WTC11 (cell line): ENCODE measurements around the gene CMTM1. TPM values are rescaled to one million over a fixed set of nuclear protein-coding genes. Genes with fewer than 3 reads are reported as not detected.

Experiments
- ATAC-seq: fragments of 200-7000 bp; cut with Tn5 transposase; 2 replicates; pipeline ENCODE4 v1.10.0; 2021; ENCODE audit warnings: mild to moderate bottlenecking, moderate library complexity
- CTCF ChIA-PET: fragments of 300-600 bp; sonication (Branson Sonifier 250); formaldehyde crosslinking; loops from one replicate; lab custom pipeline; 2021; ENCODE audit warnings: antibody characterized with exemption; lab: Charles Lee
- POLR2A ChIA-PET: fragments of 350-600 bp; sonication (Branson Sonifier 250); formaldehyde crosslinking; loops from one replicate; lab custom pipeline; 2021; ENCODE audit warnings: antibody characterized with exemption; lab: Charles Lee
- DNase-seq: peaks from one replicate; pipeline ENCODE4 v3.0.0; 2021; ENCODE audit warnings: low spot score
- H3K27ac Mint-ChIP-seq: 2 replicates; pipeline ENCODE4 v1.8.0; 2021; ENCODE audit warnings: mixed read lengths
- H3K27me3 Mint-ChIP-seq: 2 replicates; pipeline ENCODE4 v1.8.0; 2021; ENCODE audit warnings: low read depth, mild to moderate bottlenecking, moderate library complexity, mixed read lengths
- H3K36me3 Mint-ChIP-seq: 2 replicates; pipeline ENCODE4 v1.8.0; 2021; ENCODE audit warnings: mixed read lengths
- H3K4me1 Mint-ChIP-seq: 2 replicates; pipeline ENCODE4 v1.8.0; 2022; ENCODE audit warnings: mixed read lengths
- H3K4me3 Mint-ChIP-seq: 2 replicates; pipeline ENCODE4 v1.8.0; 2021; ENCODE audit warnings: mild to moderate bottlenecking, moderate library complexity, mixed read lengths
- H3K9me3 Mint-ChIP-seq: 2 replicates; pipeline ENCODE4 v1.8.0; 2021; ENCODE audit warnings: mixed read lengths
- AR ChIP-seq: fragments of 250-450 bp; sonication (Bioruptor Pico); IDR thresholded peaks from 2 replicates; pipeline ENCODE4 v1.9.0; 2021; ENCODE audit warnings: mild to moderate bottlenecking
- FOXP1 ChIP-seq: sonication (generic); formaldehyde crosslinking; IDR thresholded peaks from 2 replicates; pipeline ENCODE4 v1.8.0; 2022; ENCODE audit warnings: missing genetic modification reagents, mild to moderate bottlenecking, moderate library complexity, borderline replicate concordance
- GRHL2 ChIP-seq: fragments of 250-450 bp; sonication (Bioruptor Pico); IDR thresholded peaks from 2 replicates; pipeline ENCODE4 v1.8.0; 2022; ENCODE audit warnings: mild to moderate bottlenecking, moderate library complexity; ENCODE audit not compliant: insufficient replicate concordance, severe bottlenecking
- HMGA2 ChIP-seq: fragments of 250-450 bp; sonication (Bioruptor Pico); IDR thresholded peaks from 2 replicates; pipeline ENCODE4 v1.4.0; 2021; ENCODE audit warnings: mild to moderate bottlenecking, moderate library complexity
- IRF2 ChIP-seq: sonication (generic); formaldehyde crosslinking; IDR thresholded peaks from 2 replicates; pipeline ENCODE4 v1.8.0; 2022; ENCODE audit warnings: low read depth, missing genetic modification reagents, borderline replicate concordance
- JAZF1 ChIP-seq: fragments of 250-450 bp; sonication (Bioruptor Pico); IDR thresholded peaks from 2 replicates; pipeline ENCODE4 v1.9.0; 2021; ENCODE audit warnings: moderate library complexity, mild to moderate bottlenecking, inconsistent platforms
- MAX ChIP-seq: sonication (generic); formaldehyde crosslinking; IDR thresholded peaks from 2 replicates; pipeline ENCODE4 v1.8.0; 2022; ENCODE audit warnings: mild to moderate bottlenecking, missing genetic modification reagents
- NFYB ChIP-seq: sonication (generic); formaldehyde crosslinking; conservative IDR thresholded peaks from 2 replicates; pipeline ENCODE4 v1.8.0; 2022; ENCODE audit warnings: low read depth, missing genetic modification reagents
- OVOL2 ChIP-seq: fragments of 250-450 bp; sonication (Bioruptor Pico); IDR thresholded peaks from 2 replicates; pipeline ENCODE4 v1.9.0; 2021; ENCODE audit warnings: mild to moderate bottlenecking, borderline replicate concordance
- PRRX2 ChIP-seq: fragments of 250-450 bp; sonication (Bioruptor Pico); IDR thresholded peaks from 2 replicates; pipeline ENCODE4 v1.8.0; 2021; ENCODE audit warnings: mild to moderate bottlenecking
- SMAD4 ChIP-seq: sonication (generic); formaldehyde crosslinking; IDR thresholded peaks from 2 replicates; pipeline ENCODE4 v1.8.0; 2022; ENCODE audit warnings: mild to moderate bottlenecking, missing genetic modification reagents
- ZBTB21 ChIP-seq: sonication (generic); formaldehyde crosslinking; IDR thresholded peaks from 2 replicates; pipeline ENCODE4 v1.8.1; 2023; ENCODE audit warnings: mild to moderate bottlenecking, missing genetic modification reagents, borderline replicate concordance
- ZNF317 ChIP-seq: sonication (generic); formaldehyde crosslinking; IDR thresholded peaks from 2 replicates; pipeline ENCODE4 v1.8.1; 2023; ENCODE audit warnings: low read depth, mild to moderate bottlenecking, moderate library complexity, missing genetic modification reagents, borderline replicate concordance
- ZNF671 ChIP-seq: fragments of 250-450 bp; sonication (Bioruptor Pico); IDR thresholded peaks from 2 replicates; pipeline ENCODE4 v1.8.0; 2021; ENCODE audit warnings: mild to moderate bottlenecking
- total RNA-seq: library from RNA; stranded (reverse); gene quantifications from 3 replicates; pipeline ENCODE4 v1.2.3, GENCODE V29; 2021
- TF ChIP-seq, protein P1 (sequence below): sonication (generic); formaldehyde crosslinking; IDR thresholded peaks from 2 replicates; pipeline ENCODE4 v1.8.0; 2023; ENCODE audit warnings: mild to moderate bottlenecking, missing genetic modification reagents
- TF ChIP-seq, protein P2 (sequence below): sonication (generic); formaldehyde crosslinking; IDR thresholded peaks from 2 replicates; pipeline ENCODE4 v1.8.1; 2022; ENCODE audit warnings: missing genetic modification reagents, borderline replicate concordance
- TF ChIP-seq, protein P3 (sequence below): sonication (generic); formaldehyde crosslinking; IDR thresholded peaks from 2 replicates; pipeline ENCODE4 v1.8.1; 2023; ENCODE audit warnings: mild to moderate bottlenecking, missing genetic modification reagents, borderline replicate concordance
- TF ChIP-seq, protein P4 (sequence below): sonication (generic); formaldehyde crosslinking; conservative IDR thresholded peaks from 2 replicates; pipeline ENCODE4 v1.8.1; 2023; ENCODE audit warnings: mild to moderate bottlenecking, low read depth, missing genetic modification reagents, moderate library complexity

The CMTM1 gene
- total RNA-seq, 1 experiment from 2014 or later, result 1.6 TPM

GRCh38 chr16:66591018-66591417 lies 24.8 kb downstream of the CMTM1 start:
- Mint-ChIP-seq H3K4me1 (peaks cover 12% of the 10 kb centered on the region), H3K27me3 (no peaks in the 10 kb centered on the region), H3K4me3 (no peak overlapping the region), H3K9me3 (no peaks in the 10 kb centered on the region), H3K36me3 (no peaks in the 10 kb centered on the region), H3K27ac (no peak overlapping the region)
- DNase-seq (no peak), ATAC-seq (no peak)
- TF ChIP-seq HMGA2 (CRISPR knock-in tag) (no peak), MAX (no peak), NFYB (CRISPR knock-in tag) (no peak), OVOL2 (CRISPR knock-in tag) (no peak), IRF2 (CRISPR knock-in tag) (no peak)
- TF ChIP-seq, protein P1, sequence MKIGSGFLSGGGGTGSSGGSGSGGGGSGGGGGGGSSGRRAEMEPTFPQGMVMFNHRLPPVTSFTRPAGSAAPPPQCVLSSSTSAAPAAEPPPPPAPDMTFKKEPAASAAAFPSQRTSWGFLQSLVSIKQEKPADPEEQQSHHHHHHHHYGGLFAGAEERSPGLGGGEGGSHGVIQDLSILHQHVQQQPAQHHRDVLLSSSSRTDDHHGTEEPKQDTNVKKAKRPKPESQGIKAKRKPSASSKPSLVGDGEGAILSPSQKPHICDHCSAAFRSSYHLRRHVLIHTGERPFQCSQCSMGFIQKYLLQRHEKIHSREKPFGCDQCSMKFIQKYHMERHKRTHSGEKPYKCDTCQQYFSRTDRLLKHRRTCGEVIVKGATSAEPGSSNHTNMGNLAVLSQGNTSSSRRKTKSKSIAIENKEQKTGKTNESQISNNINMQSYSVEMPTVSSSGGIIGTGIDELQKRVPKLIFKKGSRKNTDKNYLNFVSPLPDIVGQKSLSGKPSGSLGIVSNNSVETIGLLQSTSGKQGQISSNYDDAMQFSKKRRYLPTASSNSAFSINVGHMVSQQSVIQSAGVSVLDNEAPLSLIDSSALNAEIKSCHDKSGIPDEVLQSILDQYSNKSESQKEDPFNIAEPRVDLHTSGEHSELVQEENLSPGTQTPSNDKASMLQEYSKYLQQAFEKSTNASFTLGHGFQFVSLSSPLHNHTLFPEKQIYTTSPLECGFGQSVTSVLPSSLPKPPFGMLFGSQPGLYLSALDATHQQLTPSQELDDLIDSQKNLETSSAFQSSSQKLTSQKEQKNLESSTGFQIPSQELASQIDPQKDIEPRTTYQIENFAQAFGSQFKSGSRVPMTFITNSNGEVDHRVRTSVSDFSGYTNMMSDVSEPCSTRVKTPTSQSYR (CRISPR knock-in tag), result no peak
- POLR2A ChIA-PET, result no interaction called here
- CTCF ChIA-PET, result interaction anchor here (1.1 kb wide), 1 partner anchor 185 kb away, joined by 3 read pairs; no protein-coding TSS in a partner anchor

- no peaks in the 10 kb centered on the region for H3K9me3 Mint-ChIP-seq
- CTCF ChIA-PET, result no interaction called here
- TF ChIP-seq AR (CRISPR knock-in tag), result no peak
- TF ChIP-seq, protein P2, sequence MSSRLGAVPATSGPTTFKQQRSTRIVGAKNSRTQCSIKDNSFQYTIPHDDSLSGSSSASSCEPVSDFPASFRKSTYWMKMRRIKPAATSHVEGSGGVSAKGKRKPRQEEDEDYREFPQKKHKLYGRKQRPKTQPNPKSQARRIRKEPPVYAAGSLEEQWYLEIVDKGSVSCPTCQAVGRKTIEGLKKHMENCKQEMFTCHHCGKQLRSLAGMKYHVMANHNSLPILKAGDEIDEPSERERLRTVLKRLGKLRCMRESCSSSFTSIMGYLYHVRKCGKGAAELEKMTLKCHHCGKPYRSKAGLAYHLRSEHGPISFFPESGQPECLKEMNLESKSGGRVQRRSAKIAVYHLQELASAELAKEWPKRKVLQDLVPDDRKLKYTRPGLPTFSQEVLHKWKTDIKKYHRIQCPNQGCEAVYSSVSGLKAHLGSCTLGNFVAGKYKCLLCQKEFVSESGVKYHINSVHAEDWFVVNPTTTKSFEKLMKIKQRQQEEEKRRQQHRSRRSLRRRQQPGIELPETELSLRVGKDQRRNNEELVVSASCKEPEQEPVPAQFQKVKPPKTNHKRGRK, result no peak
- TF ChIP-seq ZNF671 (CRISPR knock-in tag), result no peak
- TF ChIP-seq, all 79 proteins: peak for 0
- POLR2A ChIA-PET, result no interaction called here
- H3K27ac Mint-ChIP-seq, result no peak overlapping the region
- H3K27me3 Mint-ChIP-seq, result no peaks in the 10 kb centered on the region
- H3K4me1 Mint-ChIP-seq, result peaks cover 7% of the 10 kb centered on the region
- no peak for ATAC-seq
- no peak for DNase-seq
- no peak overlapping the region for H3K4me3 Mint-ChIP-seq
- H3K36me3 Mint-ChIP-seq, result no peaks in the 10 kb centered on the region
Observed at GRCh38 chr16:66592241-66592640, 26.0 kb downstream of the CMTM1 start.

DNA sequence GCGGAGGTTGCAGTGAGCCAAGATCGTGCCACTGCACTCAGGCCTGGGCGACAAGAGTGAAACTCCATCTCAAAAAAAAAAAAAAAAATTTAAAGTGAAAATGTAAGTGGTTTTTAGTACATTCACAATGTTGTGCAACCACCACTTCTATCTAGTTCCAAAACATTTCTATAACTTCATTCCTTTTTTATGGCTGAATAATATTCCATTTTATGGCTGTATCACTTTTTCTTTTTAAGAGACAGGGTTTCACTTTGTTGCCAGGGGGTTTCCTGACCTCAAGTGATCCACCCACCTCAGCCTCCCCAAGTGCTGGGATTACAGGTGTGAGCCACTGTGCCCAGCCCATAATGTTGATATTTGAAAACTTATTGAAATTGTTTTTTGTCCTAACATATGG lies 26.6 kb downstream of the CMTM1 start:
- ChIA-PET CTCF (no interaction called here), POLR2A (no interaction called here)
- Mint-ChIP-seq H3K27ac (no peak overlapping the region), H3K4me3 (no peak overlapping the region), H3K27me3 (no peaks in the 10 kb centered on the region), H3K4me1 (peaks cover 7% of the 10 kb centered on the region), H3K36me3 (no peaks in the 10 kb centered on the region), H3K9me3 (no peaks in the 10 kb centered on the region)
- no peak for ATAC-seq
- no peak for DNase-seq
- TF ChIP-seq SMAD4 (CRISPR knock-in tag), result no peak
- TF ChIP-seq PRRX2, result no peak
- no peak for TF ChIP-seq ZNF317 (CRISPR knock-in tag)
- no peak for TF ChIP-seq JAZF1
- TF ChIP-seq GRHL2 (CRISPR knock-in tag), result no peak
- TF ChIP-seq ZBTB21 (CRISPR knock-in tag), result no peak
- TF ChIP-seq, protein P3, sequence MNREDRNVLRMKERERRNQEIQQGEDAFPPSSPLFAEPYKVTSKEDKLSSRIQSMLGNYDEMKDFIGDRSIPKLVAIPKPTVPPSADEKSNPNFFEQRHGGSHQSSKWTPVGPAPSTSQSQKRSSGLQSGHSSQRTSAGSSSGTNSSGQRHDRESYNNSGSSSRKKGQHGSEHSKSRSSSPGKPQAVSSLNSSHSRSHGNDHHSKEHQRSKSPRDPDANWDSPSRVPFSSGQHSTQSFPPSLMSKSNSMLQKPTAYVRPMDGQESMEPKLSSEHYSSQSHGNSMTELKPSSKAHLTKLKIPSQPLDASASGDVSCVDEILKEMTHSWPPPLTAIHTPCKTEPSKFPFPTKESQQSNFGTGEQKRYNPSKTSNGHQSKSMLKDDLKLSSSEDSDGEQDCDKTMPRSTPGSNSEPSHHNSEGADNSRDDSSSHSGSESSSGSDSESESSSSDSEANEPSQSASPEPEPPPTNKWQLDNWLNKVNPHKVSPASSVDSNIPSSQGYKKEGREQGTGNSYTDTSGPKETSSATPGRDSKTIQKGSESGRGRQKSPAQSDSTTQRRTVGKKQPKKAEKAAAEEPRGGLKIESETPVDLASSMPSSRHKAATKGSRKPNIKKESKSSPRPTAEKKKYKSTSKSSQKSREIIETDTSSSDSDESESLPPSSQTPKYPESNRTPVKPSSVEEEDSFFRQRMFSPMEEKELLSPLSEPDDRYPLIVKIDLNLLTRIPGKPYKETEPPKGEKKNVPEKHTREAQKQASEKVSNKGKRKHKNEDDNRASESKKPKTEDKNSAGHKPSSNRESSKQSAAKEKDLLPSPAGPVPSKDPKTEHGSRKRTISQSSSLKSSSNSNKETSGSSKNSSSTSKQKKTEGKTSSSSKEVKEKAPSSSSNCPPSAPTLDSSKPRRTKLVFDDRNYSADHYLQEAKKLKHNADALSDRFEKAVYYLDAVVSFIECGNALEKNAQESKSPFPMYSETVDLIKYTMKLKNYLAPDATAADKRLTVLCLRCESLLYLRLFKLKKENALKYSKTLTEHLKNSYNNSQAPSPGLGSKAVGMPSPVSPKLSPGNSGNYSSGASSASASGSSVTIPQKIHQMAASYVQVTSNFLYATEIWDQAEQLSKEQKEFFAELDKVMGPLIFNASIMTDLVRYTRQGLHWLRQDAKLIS (CRISPR knock-in tag), result no peak
- no peak for TF ChIP-seq FOXP1
- TF ChIP-seq, protein P4, sequence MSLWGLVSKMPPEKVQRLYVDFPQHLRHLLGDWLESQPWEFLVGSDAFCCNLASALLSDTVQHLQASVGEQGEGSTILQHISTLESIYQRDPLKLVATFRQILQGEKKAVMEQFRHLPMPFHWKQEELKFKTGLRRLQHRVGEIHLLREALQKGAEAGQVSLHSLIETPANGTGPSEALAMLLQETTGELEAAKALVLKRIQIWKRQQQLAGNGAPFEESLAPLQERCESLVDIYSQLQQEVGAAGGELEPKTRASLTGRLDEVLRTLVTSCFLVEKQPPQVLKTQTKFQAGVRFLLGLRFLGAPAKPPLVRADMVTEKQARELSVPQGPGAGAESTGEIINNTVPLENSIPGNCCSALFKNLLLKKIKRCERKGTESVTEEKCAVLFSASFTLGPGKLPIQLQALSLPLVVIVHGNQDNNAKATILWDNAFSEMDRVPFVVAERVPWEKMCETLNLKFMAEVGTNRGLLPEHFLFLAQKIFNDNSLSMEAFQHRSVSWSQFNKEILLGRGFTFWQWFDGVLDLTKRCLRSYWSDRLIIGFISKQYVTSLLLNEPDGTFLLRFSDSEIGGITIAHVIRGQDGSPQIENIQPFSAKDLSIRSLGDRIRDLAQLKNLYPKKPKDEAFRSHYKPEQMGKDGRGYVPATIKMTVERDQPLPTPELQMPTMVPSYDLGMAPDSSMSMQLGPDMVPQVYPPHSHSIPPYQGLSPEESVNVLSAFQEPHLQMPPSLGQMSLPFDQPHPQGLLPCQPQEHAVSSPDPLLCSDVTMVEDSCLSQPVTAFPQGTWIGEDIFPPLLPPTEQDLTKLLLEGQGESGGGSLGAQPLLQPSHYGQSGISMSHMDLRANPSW, result no peak
